SK-N-SH treated with all-trans-retinoic acid at 6 μM for 48 hours (cell line): ENCODE data around the gene CXCR6.

Source experiments
- ATAC-seq: fragments of 200-7000 bp; cut with Tn5 transposase; 3 replicates; pipeline ENCODE4 v1.9.1; 2020; ENCODE audit warnings: mild to moderate bottlenecking, moderate library complexity
- ARNTL ChIP-seq: fragments of 450-650 bp; formaldehyde crosslinking; IDR thresholded peaks from 2 replicates; pipeline ENCODE4 v1.5.0; 2020; ENCODE audit warnings: low read depth, mild to moderate bottlenecking, moderate library complexity, borderline replicate concordance
- BACH2 ChIP-seq: fragments of 250-450 bp; sonication (Bioruptor Pico); IDR thresholded peaks from 2 replicates; pipeline ENCODE4 v1.9.0; 2021; ENCODE audit warnings: mild to moderate bottlenecking, borderline replicate concordance
- CREB5 ChIP-seq: fragments of 250-450 bp; sonication (Bioruptor Pico); IDR thresholded peaks from 2 replicates; pipeline ENCODE4 v1.5.1; 2020; ENCODE audit warnings: low read depth, mild to moderate bottlenecking, moderate library complexity
- CSDC2 ChIP-seq: fragments of 250-450 bp; sonication (Bioruptor Pico); IDR thresholded peaks from 2 replicates; pipeline ENCODE4 v1.5.0; 2020; ENCODE audit warnings: mild to moderate bottlenecking, moderate library complexity
- CSRNP3 ChIP-seq: fragments of 250-450 bp; sonication (Bioruptor Pico); IDR thresholded peaks from 2 replicates; pipeline ENCODE4 v1.5.1; 2021; ENCODE audit warnings: mild to moderate bottlenecking, moderate library complexity
- GLIS3 ChIP-seq: fragments of 250-450 bp; sonication (Bioruptor Pico); IDR thresholded peaks from 2 replicates; pipeline ENCODE4 v1.5.0; 2020; ENCODE audit warnings: mild to moderate bottlenecking, moderate library complexity
- ISL1 ChIP-seq: fragments of 250-450 bp; sonication (Bioruptor Pico); IDR thresholded peaks from 2 replicates; pipeline ENCODE4 v2.1.2; 2022; ENCODE audit warnings: mild to moderate bottlenecking, moderate library complexity
- OSR1 ChIP-seq: fragments of 250-450 bp; sonication (Bioruptor Pico); IDR thresholded peaks from 2 replicates; pipeline ENCODE4 v1.8.0; 2022; ENCODE audit warnings: moderate library complexity, mild to moderate bottlenecking, inconsistent platforms
- PATZ1 ChIP-seq: fragments of 250-450 bp; sonication (Bioruptor Pico); IDR thresholded peaks from 2 replicates; pipeline ENCODE4 v1.8.0; 2020; ENCODE audit warnings: mild to moderate bottlenecking, moderate library complexity, borderline replicate concordance
- POU6F1 ChIP-seq: fragments of 250-450 bp; sonication (Bioruptor Pico); IDR thresholded peaks from 2 replicates; pipeline ENCODE4 v1.8.0; 2021; ENCODE audit warnings: low read depth, mild to moderate bottlenecking, moderate library complexity, borderline replicate concordance
- PPARA ChIP-seq: fragments of 250-450 bp; sonication (Bioruptor Pico); IDR thresholded peaks from 2 replicates; pipeline ENCODE4 v1.5.0; 2020; ENCODE audit warnings: mild to moderate bottlenecking, borderline replicate concordance
- RARB ChIP-seq: fragments of 250-450 bp; sonication (Bioruptor Pico); IDR thresholded peaks from 2 replicates; pipeline ENCODE4 v1.8.0; 2021; ENCODE audit warnings: mild to moderate bottlenecking, moderate library complexity
- SNAI2 ChIP-seq: fragments of 250-450 bp; sonication (Bioruptor Pico); IDR thresholded peaks from 2 replicates; pipeline ENCODE4 v1.5.0; 2020; ENCODE audit warnings: mild to moderate bottlenecking, moderate library complexity
- TCF4 ChIP-seq: fragments of 250-450 bp; sonication (Bioruptor Pico); IDR thresholded peaks from 2 replicates; pipeline ENCODE4 v1.8.0; 2021; ENCODE audit warnings: mild to moderate bottlenecking, moderate library complexity, borderline replicate concordance
- TOX ChIP-seq: fragments of 250-450 bp; sonication (Bioruptor Pico); IDR thresholded peaks from 2 replicates; pipeline ENCODE4 v1.8.0; 2021; ENCODE audit warnings: mild to moderate bottlenecking, moderate library complexity, borderline replicate concordance
- TSHZ2 ChIP-seq: fragments of 250-450 bp; sonication (Bioruptor Pico); IDR thresholded peaks from 2 replicates; pipeline ENCODE4 v1.5.0; 2020; ENCODE audit warnings: mild to moderate bottlenecking, moderate library complexity
- ZC3H10 ChIP-seq: fragments of 250-450 bp; sonication (Bioruptor Pico); IDR thresholded peaks from 2 replicates; pipeline ENCODE4 v1.5.1; 2021; ENCODE audit warnings: mild to moderate bottlenecking, moderate library complexity
- ZNF565 ChIP-seq: fragments of 450-650 bp; formaldehyde crosslinking; conservative IDR thresholded peaks from 2 replicates; pipeline ENCODE4 v1.5.0; 2020; ENCODE audit warnings: low read depth, mild to moderate bottlenecking, moderate library complexity
- ZNF8 ChIP-seq: fragments of 450-650 bp; formaldehyde crosslinking; IDR thresholded peaks from 2 replicates; pipeline ENCODE4 v1.5.0; 2020; ENCODE audit warnings: mild to moderate bottlenecking, moderate library complexity

CXCR6 gene

GRCh38 chr3:45984331-45985312 is 41.4 kb downstream of the CXCR6 start:
- peak; percentile 29; the same call in 2 of the 3 replicates for ATAC-seq
- TF ChIP-seq CSDC2 (no peak), ARNTL (CRISPR knock-in tag) (no peak), PPARA (CRISPR knock-in tag) (no peak)

- TF ChIP-seq TCF4 (CRISPR knock-in tag) (no peak), POU6F1 (no peak), SNAI2 (CRISPR knock-in tag) (no peak), GLIS3 (no peak), BACH2 (CRISPR knock-in tag) (no peak), ISL1 (no peak), ZNF565 (CRISPR knock-in tag) (no peak), TOX (CRISPR knock-in tag) (no peak), CSRNP3 (CRISPR knock-in tag) (no peak), RARB (CRISPR knock-in tag) (no peak), PATZ1 (CRISPR knock-in tag) (no peak)
- no peak for ATAC-seq
These were observed 42.5 kb downstream of the CXCR6 start for GRCh38 chr3:45985532-45986302.

- peak; percentile 79 for ATAC-seq
- TF ChIP-seq TCF4 (CRISPR knock-in tag) (no peak), ZC3H10 (CRISPR knock-in tag) (no peak), POU6F1 (no peak), CSDC2 (no peak), ZNF8 (no peak), CSRNP3 (CRISPR knock-in tag) (no peak), ISL1 (no peak), BACH2 (CRISPR knock-in tag) (no peak), CREB5 (CRISPR knock-in tag) (no peak), SNAI2 (CRISPR knock-in tag) (no peak), TSHZ2 (no peak), PATZ1 (CRISPR knock-in tag) (no peak), OSR1 (no peak)
These were observed 43.2 kb downstream of the CXCR6 start for GRCh38 chr3:45986303-45986982.
